Osteocyte (in vitro differentiated cells): ENCODE results near the gene SLC22A23. TPM values are rescaled to one million over a fixed set of nuclear protein-coding genes. Genes with fewer than 3 reads are reported as not detected.

Source experiments
- DNase-seq: peaks from one replicate; pipeline ENCODE4 v3.0.0; 2021; ENCODE audit warnings: mixed read lengths; ENCODE audit not compliant: unreplicated experiment; ENCODE audit errors: extremely low spot score
- H3K27ac Mint-ChIP-seq: one replicate; pipeline ENCODE4 v1.8.0; 2021; ENCODE audit warnings: mild to moderate bottlenecking, mixed read lengths; ENCODE audit not compliant: unreplicated experiment
- H3K27me3 Mint-ChIP-seq: one replicate; pipeline ENCODE4 v1.8.0; 2021; ENCODE audit warnings: mixed read lengths; ENCODE audit not compliant: unreplicated experiment
- H3K36me3 Mint-ChIP-seq: one replicate; pipeline ENCODE4 v1.8.0; 2021; ENCODE audit warnings: mixed read lengths; ENCODE audit not compliant: unreplicated experiment
- H3K4me1 Mint-ChIP-seq: one replicate; pipeline ENCODE4 v1.8.0; 2021; ENCODE audit warnings: mixed read lengths; ENCODE audit not compliant: unreplicated experiment
- H3K4me3 Mint-ChIP-seq: one replicate; pipeline ENCODE4 v1.8.0; 2021; ENCODE audit warnings: mild to moderate bottlenecking, moderate library complexity, mixed read lengths; ENCODE audit not compliant: unreplicated experiment
- H3K9me3 Mint-ChIP-seq: one replicate; pipeline ENCODE4 v1.8.0; 2021; ENCODE audit warnings: mixed read lengths; ENCODE audit not compliant: unreplicated experiment
- CTCF ChIP-seq: fragments of 200-600 bp; sonication (generic); IDR thresholded peaks from 2 replicates; pipeline ENCODE4 v1.5.0; 2021; ENCODE audit warnings: antibody characterized with exemption, mild to moderate bottlenecking, moderate library complexity
- total RNA-seq: library from RNA; stranded (reverse); gene quantifications from 2 replicates; pipeline ENCODE4 v1.2.1, GENCODE V29; 2021

Gene SLC22A23
- total RNA-seq, 1 donor from 2014 or later: 10.4 TPM

- no peak for TF ChIP-seq CTCF
- Mint-ChIP-seq H3K27me3 (no peaks in the 10 kb centered on the region), H3K9me3 (peaks cover 14% of the 10 kb centered on the region), H3K4me3 (no peak overlapping the region), H3K4me1 (no peaks in the 10 kb centered on the region), H3K27ac (no peak overlapping the region), H3K36me3 (no peaks in the 10 kb centered on the region)
- DNase-seq: no peak
Measured at GRCh38 chr6:3483675-3484074, 26.8 kb upstream of the SLC22A23 start.

- no peaks in the 10 kb centered on the region for H3K4me1 Mint-ChIP-seq
- no peak overlapping the region for H3K27ac Mint-ChIP-seq
- DNase-seq: no peak
- H3K9me3 Mint-ChIP-seq: peaks cover 14% of the 10 kb centered on the region
- no peak for TF ChIP-seq CTCF
- no peaks in the 10 kb centered on the region for H3K36me3 Mint-ChIP-seq
- H3K27me3 Mint-ChIP-seq: no peaks in the 10 kb centered on the region
- no peak overlapping the region for H3K4me3 Mint-ChIP-seq
Measured at GRCh38 chr6:3482869-3483268, 26.0 kb upstream of the SLC22A23 start.

GRCh38 chr6:3481640-3482039, 24.8 kb upstream of the SLC22A23 start:
- no peak for TF ChIP-seq CTCF
- Mint-ChIP-seq H3K4me1 (no peaks in the 10 kb centered on the region), H3K4me3 (no peak overlapping the region), H3K27ac (no peak overlapping the region), H3K36me3 (no peaks in the 10 kb centered on the region), H3K27me3 (no peaks in the 10 kb centered on the region), H3K9me3 (peaks cover 14% of the 10 kb centered on the region)
- DNase-seq: no peak

- DNase-seq: no peak
- Mint-ChIP-seq H3K36me3 (no peaks in the 10 kb centered on the region), H3K4me3 (no peak overlapping the region), H3K4me1 (no peaks in the 10 kb centered on the region), H3K9me3 (peaks cover 14% of the 10 kb centered on the region), H3K27me3 (no peaks in the 10 kb centered on the region), H3K27ac (no peak overlapping the region)
- TF ChIP-seq CTCF: no peak
Measured at GRCh38 chr6:3480009-3480408, 23.2 kb upstream of the SLC22A23 start.

- no peak for DNase-seq
- H3K36me3 Mint-ChIP-seq: no peaks in the 10 kb centered on the region
- no peak overlapping the region for H3K4me3 Mint-ChIP-seq
- H3K27me3 Mint-ChIP-seq: no peaks in the 10 kb centered on the region
- TF ChIP-seq CTCF: no peak
- no peaks in the 10 kb centered on the region for H3K9me3 Mint-ChIP-seq
- peaks cover 14% of the 10 kb centered on the region for H3K4me1 Mint-ChIP-seq
- peak overlapping the region; percentile 66 for H3K27ac Mint-ChIP-seq
Measured at GRCh38 chr6:3473773-3474172, 16.9 kb upstream of the SLC22A23 start.
